Measurements from ENCODE around the gene ACTR3C. TPM values are rescaled to one million over a fixed set of nuclear protein-coding genes. Genes with fewer than 3 reads are reported as not detected.

ACTR3C gene
- total and polyA plus RNA-seq, 2 of the 13 experiments (the other 11 are each of a cell fraction or from before 2014, with no cell fraction given): 3.8 to 7.5 TPM

DNA sequence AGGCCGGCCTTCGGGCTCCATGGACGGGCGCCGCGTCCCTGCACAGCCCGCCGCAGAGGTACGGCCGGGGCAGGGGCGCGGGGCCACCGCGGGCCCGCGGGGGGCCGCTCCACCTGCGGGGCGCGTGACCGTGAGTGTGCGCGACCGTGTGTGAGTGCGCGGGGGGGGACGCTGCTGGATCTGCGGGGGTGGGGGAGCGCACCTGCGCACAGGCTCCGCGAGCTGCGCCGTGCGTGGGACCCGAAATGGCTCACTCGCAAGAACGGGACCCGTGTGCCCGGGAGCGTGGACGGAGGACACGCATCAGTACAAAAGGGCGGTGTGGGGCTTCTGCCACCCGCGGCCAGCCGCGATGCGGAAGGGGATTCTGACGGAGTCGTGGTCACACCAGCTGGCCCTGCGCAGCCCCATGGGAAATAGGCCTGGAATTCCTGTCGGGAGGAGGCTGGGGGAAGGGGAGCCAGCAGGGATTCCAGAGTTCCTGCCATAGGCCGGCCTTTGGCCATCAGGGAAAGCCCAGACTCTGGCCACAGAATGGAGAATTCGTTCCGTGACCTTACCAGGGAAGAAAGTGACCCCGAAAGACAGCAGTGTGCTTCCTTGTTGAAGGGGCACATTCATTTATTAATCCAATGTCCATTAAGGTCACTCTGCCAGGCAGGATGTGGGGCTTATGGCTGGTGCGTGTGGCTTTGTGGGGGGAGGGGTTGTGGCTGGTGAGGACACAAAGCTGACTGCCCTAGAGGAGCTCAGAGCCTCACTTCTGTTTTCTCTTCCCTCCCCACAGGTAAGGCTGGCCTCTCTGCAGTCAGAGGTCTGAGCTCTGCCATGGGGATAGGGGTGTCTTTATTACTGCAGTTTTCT is 45.8 kb upstream of the ACTR3C start (continued):
- no peak; the same call in 1 of the 2 replicates for TF ChIP-seq ZHX2 (IDR thresholded peaks at IDR 0.05; ENCODE audit: low read depth)
- TF ChIP-seq ZHX2 (CRISPR knock-in tag; IDR thresholded peaks at IDR 0.05; ENCODE audit: borderline replicate concordance): no peak
- 0 out of 2 replicates have a peak, but pooled peaks have one; percentile 17 for TF ChIP-seq ZNF205 (CRISPR knock-in tag; IDR thresholded peaks at IDR 0.05)
- 0 out of 2 replicates have a peak, but pooled peaks have one; percentile 53 for TF ChIP-seq MEF2D (CRISPR knock-in tag; IDR thresholded peaks at IDR 0.05)
- TF ChIP-seq HNRNPH1 (optimal IDR thresholded peaks at IDR 0.05; ENCODE audit: low read depth, low read length): no peak
- no peak for TF ChIP-seq ZNF629 (CRISPR knock-in tag; conservative IDR thresholded peaks at IDR 0.05)
- TF ChIP-seq FOXP4 (CRISPR knock-in tag; IDR thresholded peaks at IDR 0.05): no peak
- peak; percentile 23; the same call in 1 of the 2 replicates for TF ChIP-seq HNF4G (IDR thresholded peaks at IDR 0.05; ENCODE audit: borderline replicate concordance, low read depth, low read length)
- TF ChIP-seq HNF4G (CRISPR knock-in tag; IDR thresholded peaks at IDR 0.05; ENCODE audit: borderline replicate concordance, low read depth): no peak
- no peak for TF ChIP-seq FOXA1 (IDR thresholded peaks at IDR 0.05)
- no peak for TF ChIP-seq FOXA1 (CRISPR knock-in tag; IDR thresholded peaks at IDR 0.05)
- TF ChIP-seq SRSF4 (IDR thresholded peaks at IDR 0.05; ENCODE audit: low read depth, low read length, poor library complexity, severe bottlenecking): no peak
- TF ChIP-seq AHR (CRISPR knock-in tag; IDR thresholded peaks at IDR 0.05): no peak
- no peak for TF ChIP-seq MTF2 (CRISPR knock-in tag; IDR thresholded peaks at IDR 0.05; ENCODE audit: borderline replicate concordance)
- no peak for TF ChIP-seq FOXJ3 (CRISPR knock-in tag; IDR thresholded peaks at IDR 0.05; ENCODE audit: borderline replicate concordance)
- TF ChIP-seq BRCA1 (CRISPR knock-in tag; IDR thresholded peaks at IDR 0.05): no peak
- no peak for TF ChIP-seq CENPT (CRISPR knock-in tag; IDR thresholded peaks at IDR 0.05; ENCODE audit: low read depth)
- no peak for TF ChIP-seq GPBP1L1 (CRISPR knock-in tag; IDR thresholded peaks at IDR 0.05)
- no peak for TF ChIP-seq ATM (IDR thresholded peaks at IDR 0.05; ENCODE audit: borderline replicate concordance)

Data from HepG2 (cell line).